H7 (cell line): Measurements from ENCODE around the gene CCDC91. TPM values are rescaled to one million over a fixed set of nuclear protein-coding genes. Genes with fewer than 3 reads are reported as not detected.
"Not testable (repeated sequence)": the region's sequence is repeated elsewhere in the genome, so short reads cannot be mapped to it uniquely, and the experiment has no call there.

Experiments used
- DNase-seq: peaks from one replicate; pipeline ENCODE4 v3.0.0; 2012
- H3K27me3 ChIP-seq: 2 replicates; pipeline ENCODE4 v1.6.0; 2011; ENCODE audit warnings: mild to moderate bottlenecking, low read length; ENCODE audit not compliant: control insufficient read depth, insufficient read depth
- H3K36me3 ChIP-seq: replicated peaks from 2 replicates; pipeline ENCODE4 v1.5.1; 2011; ENCODE audit warnings: low read length; ENCODE audit not compliant: control insufficient read depth, insufficient read depth
- H3K4me3 ChIP-seq: 2 replicates; pipeline ENCODE4 v1.5.1; 2011; ENCODE audit warnings: low read depth, mild to moderate bottlenecking, control low read depth, low read length, moderate library complexity; ENCODE audit not compliant: insufficient read depth
- total RNA-seq: library from RNA; depleted of rRNA; stranded (reverse); fragments of >200 nt; shearing (Covaris generic); gene quantifications from 2 replicates; pipeline ENCODE4 v1.2.3, GENCODE V29; 2014

Gene CCDC91
- total RNA-seq, 1 experiment from 2014 or later = 11.5 TPM

GRCh38 chr12:28267920-28268607 lies 77.8 kb downstream of the CCDC91 start:
- H3K4me3 ChIP-seq, H3K36me3 ChIP-seq, H3K27me3 ChIP-seq, DNase-seq: not testable (repeated sequence)

- Histone ChIP-seq H3K27me3 (no peaks in the 10 kb centered on the region), H3K36me3 (no peaks in the 10 kb centered on the region), H3K4me3 (no peak overlapping the region)
- DNase-seq = no peak
These were observed 78.5 kb downstream of the CCDC91 start for GRCh38 chr12:28268608-28269229.

- H3K27me3 ChIP-seq = no peaks in the 10 kb centered on the region
- no peak for DNase-seq
- no peak overlapping the region for H3K4me3 ChIP-seq
- H3K36me3 ChIP-seq = no peaks in the 10 kb centered on the region
These were observed 79.6 kb downstream of the CCDC91 start for GRCh38 chr12:28269851-28270250.

- H3K27me3 ChIP-seq = no peaks in the 10 kb centered on the region
- no peaks in the 10 kb centered on the region for H3K36me3 ChIP-seq
- DNase-seq = no peak
- H3K4me3 ChIP-seq = no peak overlapping the region
These were observed 88.2 kb downstream of the CCDC91 start for GRCh38 chr12:28278499-28278898.

- DNase-seq = no peak
- H3K4me3 ChIP-seq = no peak overlapping the region
- no peaks in the 10 kb centered on the region for H3K27me3 ChIP-seq
These were observed 88.7 kb downstream of the CCDC91 start for GRCh38 chr12:28278960-28279359.

GRCh38 chr12:28286352-28286751 lies 96.1 kb downstream of the CCDC91 start:
- no peak overlapping the region for H3K4me3 ChIP-seq
- no peaks in the 10 kb centered on the region for H3K36me3 ChIP-seq
- DNase-seq = no peak
- no peaks in the 10 kb centered on the region for H3K27me3 ChIP-seq

More at GRCh38 chr12:28278960-28279359, 88.7 kb downstream of the CCDC91 start:
- H3K36me3 ChIP-seq = no peaks in the 10 kb centered on the region

- Histone ChIP-seq H3K4me3 (no peak overlapping the region), H3K27me3 (no peaks in the 10 kb centered on the region), H3K36me3 (no peaks in the 10 kb centered on the region)
- DNase-seq = no peak
These were observed 100.0 kb downstream of the CCDC91 start for GRCh38 chr12:28290262-28290661.

- Histone ChIP-seq H3K27me3 (no peaks in the 10 kb centered on the region), H3K4me3 (no peak overlapping the region), H3K36me3 (no peaks in the 10 kb centered on the region)
- DNase-seq = no peak
These were observed 102.4 kb downstream of the CCDC91 start for GRCh38 chr12:28292699-28293098.

GRCh38 chr12:28294300-28294699 lies 104.0 kb downstream of the CCDC91 start:
- DNase-seq = no peak
- no peak overlapping the region for H3K4me3 ChIP-seq
- H3K27me3 ChIP-seq = no peaks in the 10 kb centered on the region
- H3K36me3 ChIP-seq = no peaks in the 10 kb centered on the region

- Histone ChIP-seq H3K27me3 (no peaks in the 10 kb centered on the region), H3K36me3 (no peaks in the 10 kb centered on the region), H3K4me3 (no peak overlapping the region)
- DNase-seq = no peak
These were observed 106.0 kb downstream of the CCDC91 start for GRCh38 chr12:28296287-28296686.

- no peak for DNase-seq
These were observed 112.9 kb downstream of the CCDC91 start for GRCh38 chr12:28303192-28303591.

GRCh38 chr12:28306535-28306934 lies 116.3 kb downstream of the CCDC91 start:
- H3K27me3 ChIP-seq = no peaks in the 10 kb centered on the region
- DNase-seq = no peak
- H3K36me3 ChIP-seq = no peaks in the 10 kb centered on the region
- H3K4me3 ChIP-seq = no peak overlapping the region

More at GRCh38 chr12:28303192-28303591, 112.9 kb downstream of the CCDC91 start:
- no peaks in the 10 kb centered on the region for H3K27me3 ChIP-seq
- H3K4me3 ChIP-seq = no peak overlapping the region
- H3K36me3 ChIP-seq = no peaks in the 10 kb centered on the region

- DNase-seq = no peak
- Histone ChIP-seq H3K36me3 (no peaks in the 10 kb centered on the region), H3K4me3 (no peak overlapping the region), H3K27me3 (no peaks in the 10 kb centered on the region)
These were observed 118.6 kb downstream of the CCDC91 start for GRCh38 chr12:28308891-28309290.

GRCh38 chr12:28313631-28314030 lies 123.4 kb downstream of the CCDC91 start:
- Histone ChIP-seq H3K27me3 (no peaks in the 10 kb centered on the region), H3K36me3 (no peaks in the 10 kb centered on the region), H3K4me3 (no peak overlapping the region)
- no peak for DNase-seq

- H3K36me3 ChIP-seq = no peaks in the 10 kb centered on the region
- H3K4me3 ChIP-seq = no peak overlapping the region
- DNase-seq = no peak
- H3K27me3 ChIP-seq = no peaks in the 10 kb centered on the region
These were observed 125.8 kb downstream of the CCDC91 start for GRCh38 chr12:28316049-28316448.
